GM12864 (cell line): ENCODE data around the gene IFNL4.
"Not testable (repeated sequence)": the region's sequence is repeated elsewhere in the genome, so short reads cannot be mapped to it uniquely, and the experiment has no call there.

Experiments used
- DNase-seq: peaks from one replicate; pipeline ENCODE4 v3.0.0-alpha.2; 2011; ENCODE audit warnings: low read depth
- H3K4me3 ChIP-seq: 2 replicates; pipeline ENCODE4 v1.5.1; 2011; ENCODE audit warnings: mild to moderate bottlenecking, low read depth, low read length, control low read depth
- TF ChIP-seq, protein P1 (sequence below): IDR thresholded peaks from 2 replicates; pipeline ENCODE4 v1.5.1; 2011; ENCODE audit warnings: low read depth, mild to moderate bottlenecking, moderate library complexity, low read length, control low read depth, inconsistent platforms; ENCODE audit errors: missing control alignments

The IFNL4 gene

DNA sequence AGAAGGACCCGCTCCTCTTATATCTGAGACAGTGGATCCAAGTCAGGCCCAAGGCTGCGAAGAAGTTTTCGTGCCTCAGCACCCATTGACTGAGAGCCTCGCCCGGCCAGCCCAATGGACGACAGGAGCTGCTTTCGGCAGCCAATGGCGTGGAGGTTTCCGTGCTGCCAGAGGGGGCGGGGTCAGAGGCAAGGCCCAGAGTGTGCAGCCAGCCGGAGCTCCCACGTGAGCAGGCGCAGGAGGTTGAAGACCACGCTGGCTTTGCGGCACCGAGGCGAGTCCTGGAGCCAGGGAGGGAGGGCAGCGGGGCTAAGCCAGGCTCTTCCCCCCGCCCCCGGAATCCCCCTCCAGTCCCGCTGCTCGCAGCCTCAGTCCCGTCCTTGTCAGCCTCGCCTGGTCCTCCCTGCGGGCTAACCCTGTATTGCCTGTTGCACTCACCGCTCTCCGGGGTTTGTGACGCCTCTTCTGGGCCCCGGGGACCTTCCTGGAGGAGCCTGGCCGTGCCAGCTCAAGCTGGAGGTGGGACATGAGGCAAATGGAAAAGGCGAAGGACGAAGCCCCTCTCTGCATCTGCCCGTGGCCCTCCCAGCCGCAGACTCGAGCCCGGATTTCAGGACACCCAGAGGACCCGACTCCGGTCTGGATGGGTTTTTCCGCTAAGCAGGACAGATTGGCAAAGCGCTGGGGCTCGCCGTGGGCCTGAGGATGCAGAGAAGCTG is 1.5 kb downstream of the IFNL4 start:
- H3K4me3 ChIP-seq: no peak overlapping the region
- TF ChIP-seq, protein P1, sequence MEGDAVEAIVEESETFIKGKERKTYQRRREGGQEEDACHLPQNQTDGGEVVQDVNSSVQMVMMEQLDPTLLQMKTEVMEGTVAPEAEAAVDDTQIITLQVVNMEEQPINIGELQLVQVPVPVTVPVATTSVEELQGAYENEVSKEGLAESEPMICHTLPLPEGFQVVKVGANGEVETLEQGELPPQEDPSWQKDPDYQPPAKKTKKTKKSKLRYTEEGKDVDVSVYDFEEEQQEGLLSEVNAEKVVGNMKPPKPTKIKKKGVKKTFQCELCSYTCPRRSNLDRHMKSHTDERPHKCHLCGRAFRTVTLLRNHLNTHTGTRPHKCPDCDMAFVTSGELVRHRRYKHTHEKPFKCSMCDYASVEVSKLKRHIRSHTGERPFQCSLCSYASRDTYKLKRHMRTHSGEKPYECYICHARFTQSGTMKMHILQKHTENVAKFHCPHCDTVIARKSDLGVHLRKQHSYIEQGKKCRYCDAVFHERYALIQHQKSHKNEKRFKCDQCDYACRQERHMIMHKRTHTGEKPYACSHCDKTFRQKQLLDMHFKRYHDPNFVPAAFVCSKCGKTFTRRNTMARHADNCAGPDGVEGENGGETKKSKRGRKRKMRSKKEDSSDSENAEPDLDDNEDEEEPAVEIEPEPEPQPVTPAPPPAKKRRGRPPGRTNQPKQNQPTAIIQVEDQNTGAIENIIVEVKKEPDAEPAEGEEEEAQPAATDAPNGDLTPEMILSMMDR: no peak
- DNase-seq: no peak

DNA sequence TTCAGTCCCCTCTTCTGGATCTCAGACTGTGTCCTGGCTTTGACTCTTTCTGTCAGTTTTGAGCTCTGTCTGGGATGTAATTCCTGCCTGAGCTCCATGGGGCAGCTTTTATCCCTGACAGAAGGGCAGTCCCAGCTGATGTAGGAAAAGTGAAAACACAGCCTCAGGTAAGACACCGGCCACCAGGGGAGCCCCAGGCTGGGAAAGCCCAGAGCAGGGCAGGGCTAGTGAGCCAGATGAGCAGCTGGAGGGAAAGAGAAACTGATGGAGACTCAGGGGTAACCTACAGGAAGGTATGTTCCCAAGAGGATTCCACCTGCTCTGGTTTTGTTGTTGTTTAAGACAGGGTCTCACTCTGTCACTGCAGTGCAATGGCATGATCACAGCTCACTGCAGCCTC is 3.5 kb downstream of the IFNL4 start:
- not testable (repeated sequence) for DNase-seq, H3K4me3 ChIP-seq

DNA sequence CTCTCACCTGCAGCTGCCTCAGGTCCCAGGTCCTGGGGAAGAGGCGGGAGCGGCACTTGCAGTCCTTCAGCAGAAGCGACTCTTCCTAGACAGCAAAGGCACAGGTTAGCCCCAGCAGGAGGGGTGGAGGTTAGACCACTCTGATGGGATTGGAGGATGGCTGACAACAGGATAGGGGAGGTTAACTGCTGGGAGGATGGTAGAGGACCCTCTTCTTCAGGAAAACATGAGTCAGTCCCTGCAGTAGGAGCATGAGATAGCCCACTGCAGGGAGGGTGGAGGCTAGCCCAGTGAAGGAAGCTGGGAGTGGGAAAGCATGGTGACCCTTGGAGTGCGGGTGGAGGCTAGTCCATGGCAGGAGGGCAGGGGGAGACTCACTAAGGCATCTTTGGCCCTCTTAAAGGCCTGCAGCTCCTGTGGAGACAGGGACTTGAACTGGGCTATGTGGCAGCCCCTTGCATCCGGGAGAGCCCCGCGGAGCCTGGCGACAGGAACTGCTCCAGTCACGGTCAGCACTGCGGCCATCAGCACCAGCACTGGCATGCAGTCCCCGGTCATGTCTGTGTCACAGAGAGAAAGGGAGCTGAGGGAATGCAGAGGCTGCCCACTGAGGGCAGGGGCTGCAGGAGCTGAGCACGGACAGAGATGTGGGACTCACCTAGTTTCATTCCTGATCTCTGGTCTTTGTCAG is 4.1 kb downstream of the IFNL4 start, which contains the start of gene IFNL3:
TSS of gene IFNL3 (minus strand) at position 597 of the 691 bp plus-strand sequence. CDS start at position 558, 39 bp downstream.
- not testable (repeated sequence) for H3K4me3 ChIP-seq, DNase-seq

DNA sequence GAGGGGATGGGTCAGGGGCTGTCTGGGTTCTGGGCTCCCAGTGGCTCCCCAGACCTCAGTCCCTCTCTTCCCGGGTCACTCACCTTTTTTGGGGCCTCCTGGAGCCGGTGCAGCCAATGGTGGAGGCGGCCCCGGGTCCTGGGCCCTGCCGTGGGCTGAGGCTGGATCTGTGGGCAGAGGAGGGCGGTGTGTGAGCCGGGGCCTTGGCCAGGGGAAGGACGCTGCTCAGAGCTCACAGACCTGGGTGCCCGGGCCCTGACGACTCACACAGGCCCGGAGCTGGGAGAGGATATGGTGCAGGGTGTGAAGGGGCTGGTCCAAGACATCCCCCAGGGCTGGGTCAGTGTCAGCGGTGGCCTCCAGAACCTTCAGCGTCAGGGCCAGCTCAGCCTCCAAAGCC is 4.9 kb downstream of the IFNL4 start:
- not testable (repeated sequence) for H3K4me3 ChIP-seq, DNase-seq

DNA sequence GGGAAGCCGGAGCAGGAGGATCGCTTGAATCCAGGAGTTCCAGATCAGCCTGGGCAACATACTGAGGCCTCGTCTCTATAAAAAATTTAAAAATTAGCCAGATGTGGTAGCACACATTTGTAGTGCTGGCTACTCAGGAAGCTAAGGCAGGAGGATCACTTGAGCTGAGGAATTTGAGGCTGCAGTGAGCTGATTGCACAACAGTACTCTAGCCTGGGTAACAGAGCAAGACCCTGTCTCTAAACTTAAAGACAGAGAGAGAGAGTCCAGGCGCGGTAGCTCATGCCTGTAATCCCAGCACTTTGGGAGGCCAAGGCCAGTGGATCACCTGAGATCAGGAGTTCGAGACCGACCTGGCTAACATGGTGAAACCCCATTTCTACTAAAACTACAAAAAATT is 8.2 kb downstream of the IFNL4 start:
- no peak overlapping the region for H3K4me3 ChIP-seq
- DNase-seq: no peak
- TF ChIP-seq, protein P1: no peak

DNA sequence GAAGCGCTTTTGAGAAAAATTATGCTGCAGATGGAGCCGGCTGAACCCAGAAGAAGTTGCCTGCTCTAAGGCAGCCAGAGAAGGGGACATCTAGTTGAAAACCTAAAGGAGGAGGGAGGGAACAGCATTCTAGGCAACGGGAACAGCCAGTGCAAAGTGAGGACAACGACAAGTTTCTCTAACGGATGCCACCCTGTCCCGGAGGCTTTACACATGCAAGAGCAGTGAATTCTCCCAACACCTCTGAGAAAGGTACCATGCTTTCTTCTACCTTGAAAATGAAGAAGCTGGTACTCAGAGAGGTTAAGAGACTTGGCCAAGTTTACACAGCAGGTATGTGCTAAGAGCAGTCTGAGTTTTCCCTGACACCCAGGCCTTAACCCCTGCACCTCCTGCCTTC is 9.7 kb downstream of the IFNL4 start:
- TF ChIP-seq, protein P1: no peak
- no peak overlapping the region for H3K4me3 ChIP-seq
- DNase-seq: no peak

DNA sequence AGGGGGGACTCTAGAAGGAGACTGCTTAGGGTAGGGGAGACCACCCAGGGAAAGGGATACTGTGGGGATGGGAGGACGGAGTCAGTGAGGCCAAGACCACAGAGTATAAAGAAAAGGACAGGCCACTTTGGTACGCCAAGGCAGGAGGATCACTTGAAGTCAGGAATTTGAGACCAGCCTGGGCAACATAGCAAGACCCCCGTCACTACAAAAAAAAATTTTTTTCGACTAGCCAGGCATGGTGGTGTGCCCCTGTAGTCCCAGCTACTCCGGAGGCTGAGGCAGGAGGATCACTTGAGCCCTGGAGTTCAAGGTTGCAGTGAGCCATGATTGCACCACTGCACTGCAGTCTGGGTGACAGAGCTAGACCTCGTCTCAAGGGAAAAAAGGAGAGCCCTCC is 10.4 kb downstream of the IFNL4 start:
- no peak overlapping the region for H3K4me3 ChIP-seq
- DNase-seq: no peak
- TF ChIP-seq, protein P1: no peak

DNA sequence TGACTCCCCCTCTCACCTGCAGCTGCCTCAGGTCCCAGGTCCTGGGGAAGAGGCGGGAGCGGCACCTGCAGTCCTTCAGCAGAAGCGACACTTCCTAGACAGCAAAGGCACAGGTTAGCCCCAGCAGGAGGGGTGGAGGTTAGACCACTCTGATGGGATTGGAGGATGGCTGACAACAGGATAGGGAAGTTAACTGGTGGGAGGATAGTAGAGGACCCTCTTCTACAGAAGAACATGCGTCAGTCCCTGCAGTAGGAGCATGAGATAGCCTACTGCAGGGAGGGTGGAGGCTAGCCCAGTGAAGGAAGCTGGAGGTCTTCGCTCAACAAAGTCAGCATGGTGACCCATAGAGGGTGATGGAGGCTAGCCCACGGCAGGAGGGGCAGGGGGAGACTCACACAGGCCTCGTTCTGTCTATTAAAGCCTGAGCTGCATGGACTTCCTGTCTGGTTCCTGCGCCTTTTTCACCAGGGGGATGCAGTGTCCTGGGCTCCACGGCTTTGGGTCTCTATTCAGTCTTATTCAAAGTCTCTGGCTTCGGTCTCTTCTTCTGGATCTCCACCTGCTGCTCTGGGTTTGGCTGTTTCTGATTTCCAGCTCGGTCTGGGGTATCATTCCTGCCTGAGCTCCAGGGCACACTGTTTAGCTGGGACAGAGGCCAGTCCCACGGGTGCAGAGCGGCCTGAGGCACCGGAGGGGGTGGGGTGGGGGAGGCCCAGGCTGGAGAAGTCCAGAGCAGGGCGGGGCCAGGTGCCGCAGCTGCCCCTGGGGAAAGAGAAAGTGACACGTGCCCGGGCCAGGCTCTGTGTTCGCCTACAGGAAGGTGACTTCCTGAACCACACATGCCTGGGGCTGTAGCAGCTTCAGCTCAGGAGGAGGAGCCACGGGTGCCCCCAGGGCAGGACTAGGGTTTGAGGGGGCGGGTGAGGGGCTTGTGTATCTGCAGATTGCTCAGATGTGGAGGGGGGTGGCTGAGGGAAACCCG is 11.2 kb downstream of the IFNL4 start:
- H3K4me3 ChIP-seq: no peak overlapping the region; the same call in 1 of the 2 replicates
- peak; percentile 45 for DNase-seq
- TF ChIP-seq, protein P1: no peak
